Activated T-cell treated with anti-CD3 and anti-CD28 coated beads, Interleukin-2, amount 50 U/mL, for 72 hours (primary cell): Measurements from ENCODE around the gene TMEM269. TPM values are rescaled to one million over a fixed set of nuclear protein-coding genes. Genes with fewer than 3 reads are reported as not detected.
"Not testable (repeated sequence)": the region's sequence is repeated elsewhere in the genome, so short reads cannot be mapped to it uniquely, and the experiment has no call there.

ENCODE experiments used
- ATAC-seq, 2 donors: fragments of 150-1000 bp; cut with Tn5 transposase; replicated peaks in 1 of 2; 2 replicates each; pipeline ENCODE4 v1.10.0; 2021; ENCODE audit warnings: moderate library complexity in 2 of 2, mild to moderate bottlenecking in 1 of 2
- DNase-seq, 2 donors: peaks; one replicate each; pipeline ENCODE4 v3.0.0; 2021 to 2022; ENCODE audit warnings: mixed read lengths in 1 of 2
- H3K27ac Mint-ChIP-seq: one replicate; pipeline ENCODE4 v1.8.0; 2022; ENCODE audit warnings: mild to moderate bottlenecking, moderate library complexity, mixed read lengths
- H3K27me3 Mint-ChIP-seq: one replicate; pipeline ENCODE4 v1.8.0; 2022; ENCODE audit warnings: low read depth, mixed read lengths
- H3K36me3 Mint-ChIP-seq, 2 donors: one replicate each; pipeline ENCODE4 v1.8.0; 2022; ENCODE audit warnings: mixed read lengths in 2 of 2, mild to moderate bottlenecking in 1 of 2; ENCODE audit not compliant: insufficient read depth in 2 of 2
- H3K4me1 Mint-ChIP-seq: one replicate; pipeline ENCODE4 v1.8.0; 2022; ENCODE audit warnings: low read depth, mixed read lengths
- H3K4me3 Mint-ChIP-seq, 2 donors: one replicate each; pipeline ENCODE4 v1.8.0; 2022; ENCODE audit warnings: mild to moderate bottlenecking in 2 of 2, mixed read lengths in 2 of 2, moderate library complexity in 2 of 2
- H3K9me3 Mint-ChIP-seq, 2 donors: one replicate each; pipeline ENCODE4 v1.8.0; 2022; ENCODE audit warnings: mixed read lengths in 2 of 2
- total RNA-seq, 2 donors: library from RNA; stranded (reverse); gene quantifications; one replicate each; pipeline ENCODE4 v1.2.3, GENCODE V29; 2022

Gene TMEM269
- total RNA-seq, 2 donors from 2014 or later: 0.81 to 1.9 TPM

DNA sequence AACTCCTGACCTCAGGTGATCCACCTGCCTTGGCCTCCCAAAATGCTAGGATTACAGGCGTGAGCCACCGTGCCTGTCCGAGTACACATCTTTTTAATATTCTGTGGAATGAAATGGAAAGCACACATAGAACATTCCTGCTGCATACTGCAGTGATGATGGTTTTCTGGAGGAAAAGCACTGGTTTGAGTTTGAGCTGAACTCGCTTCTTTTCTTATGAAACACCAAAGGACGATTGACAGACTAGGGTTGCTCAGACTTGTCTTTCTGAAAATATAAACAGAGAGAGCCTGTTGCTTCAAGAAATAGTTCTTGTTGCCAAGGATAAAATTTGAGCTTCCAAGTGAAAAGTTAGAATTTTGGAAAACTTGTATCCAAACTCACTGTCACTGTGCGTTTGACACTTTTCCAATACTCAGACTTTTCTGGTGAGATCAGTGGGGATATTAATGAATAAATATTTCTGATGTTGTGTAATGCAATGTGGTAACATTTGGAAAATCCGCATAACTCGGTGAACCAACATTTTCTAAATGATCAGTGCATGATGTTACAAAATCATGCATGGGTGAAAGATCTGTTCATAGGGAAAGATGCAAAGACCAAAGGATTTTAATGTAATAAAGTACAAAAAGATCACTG is 17.2 kb downstream of the TMEM269 start:
- Mint-ChIP-seq H3K27me3 (no peaks in the 10 kb centered on the region), H3K36me3 (peaks cover 0 to 2% of the 10 kb centered on the region in 2 donors), H3K4me3 (no peak overlapping the region), H3K4me1 (no peaks in the 10 kb centered on the region), H3K9me3 (peaks cover 0 to 1% of the 10 kb centered on the region in 2 donors), H3K27ac (no peak overlapping the region)
- DNase-seq (no peak), ATAC-seq (no peak)

DNA sequence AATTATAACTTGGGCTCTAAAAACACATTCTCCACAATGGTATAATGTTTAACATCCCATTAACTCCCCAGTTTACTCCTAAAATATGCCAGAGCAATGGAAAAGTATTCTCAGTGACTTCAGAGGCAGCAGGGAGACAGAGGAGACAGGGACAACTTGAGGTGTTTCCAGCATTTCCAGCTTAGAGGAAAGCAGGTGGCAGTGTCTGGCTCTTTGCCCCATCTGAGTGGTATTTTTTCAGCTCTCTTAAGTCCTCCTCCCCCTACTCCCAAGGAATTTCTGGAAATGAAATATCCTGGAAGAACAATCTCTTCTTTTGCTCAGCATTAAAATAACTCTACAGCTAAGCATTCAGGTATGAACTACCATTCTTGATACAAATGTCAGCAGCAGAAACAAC is 21.4 kb downstream of the TMEM269 start:
- Mint-ChIP-seq H3K36me3 (peaks cover 0 to 2% of the 10 kb centered on the region in 2 donors), H3K4me3 (no peak overlapping the region), H3K9me3 (peaks cover 0 to 1% of the 10 kb centered on the region in 2 donors), H3K27me3 (no peaks in the 10 kb centered on the region), H3K4me1 (no peaks in the 10 kb centered on the region), H3K27ac (peak overlapping the region; percentile 40)
- DNase-seq: no peak
- no peak for ATAC-seq

DNA sequence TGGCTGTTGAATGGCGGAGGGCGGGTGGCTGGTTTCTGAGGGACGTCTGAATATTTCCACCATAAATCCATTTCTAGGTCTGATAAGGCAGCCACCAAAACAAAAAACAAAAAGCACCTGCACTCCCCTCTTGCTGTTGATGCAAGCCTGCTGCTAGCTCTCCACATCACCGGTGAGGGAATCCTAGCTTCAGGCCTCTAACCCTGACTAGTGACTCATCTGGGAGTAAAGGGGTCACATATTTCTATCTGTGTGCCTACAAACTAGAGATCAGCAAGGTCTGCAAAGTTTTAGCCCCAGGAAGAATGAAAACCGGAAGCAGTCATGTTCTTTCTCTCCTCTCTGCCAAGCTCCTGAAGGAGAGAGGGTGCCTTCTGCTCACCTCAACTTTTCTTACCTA is 21.8 kb downstream of the TMEM269 start:
- Mint-ChIP-seq H3K9me3 (peaks cover 0 to 1% of the 10 kb centered on the region in 2 donors), H3K4me3 (no peak overlapping the region), H3K27me3 (no peaks in the 10 kb centered on the region), H3K27ac (peak overlapping the region; percentile 33), H3K4me1 (no peaks in the 10 kb centered on the region), H3K36me3 (peaks cover 0 to 2% of the 10 kb centered on the region in 2 donors)
- ATAC-seq: no peak
- DNase-seq: no peak

DNA sequence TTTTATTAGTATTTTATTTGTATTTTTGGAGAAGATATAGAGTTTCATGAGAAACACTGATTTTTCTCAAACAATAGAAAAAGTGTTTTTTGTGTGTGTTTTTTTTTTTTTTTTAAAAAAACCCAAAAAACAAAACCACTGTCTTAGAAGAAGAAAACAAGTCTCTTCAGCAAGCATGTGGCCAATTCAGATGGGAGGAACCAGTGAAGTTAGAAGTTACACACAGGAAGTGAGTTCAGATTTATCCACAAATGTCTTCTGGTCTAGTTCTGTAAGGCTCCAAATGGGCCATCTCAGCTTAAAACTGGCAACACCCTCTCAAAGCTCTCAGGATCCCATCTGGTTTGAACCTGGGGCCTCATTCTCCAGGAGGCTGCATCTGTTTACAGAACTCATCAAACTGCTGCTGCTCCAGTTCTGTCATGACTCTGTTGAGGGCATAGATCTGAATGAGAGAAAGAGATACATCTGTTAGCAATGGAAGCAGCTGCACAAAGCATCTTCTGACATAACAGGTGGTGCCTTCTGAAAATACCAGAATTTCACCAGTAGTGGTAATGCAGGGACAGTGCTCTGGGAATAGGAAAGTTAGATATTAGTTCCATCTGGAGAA is 22.4 kb downstream of the TMEM269 start:
- no peaks in the 10 kb centered on the region for H3K4me1 Mint-ChIP-seq
- ATAC-seq (no peak), DNase-seq (no peak)
- H3K27ac Mint-ChIP-seq: peak overlapping the region; percentile 33
- no peaks in the 10 kb centered on the region for H3K27me3 Mint-ChIP-seq
- H3K4me3 Mint-ChIP-seq: no peak overlapping the region
- H3K36me3 Mint-ChIP-seq: peaks cover 0 to 2% of the 10 kb centered on the region in 2 donors
- peaks cover 0 to 1% of the 10 kb centered on the region in 2 donors for H3K9me3 Mint-ChIP-seq

DNA sequence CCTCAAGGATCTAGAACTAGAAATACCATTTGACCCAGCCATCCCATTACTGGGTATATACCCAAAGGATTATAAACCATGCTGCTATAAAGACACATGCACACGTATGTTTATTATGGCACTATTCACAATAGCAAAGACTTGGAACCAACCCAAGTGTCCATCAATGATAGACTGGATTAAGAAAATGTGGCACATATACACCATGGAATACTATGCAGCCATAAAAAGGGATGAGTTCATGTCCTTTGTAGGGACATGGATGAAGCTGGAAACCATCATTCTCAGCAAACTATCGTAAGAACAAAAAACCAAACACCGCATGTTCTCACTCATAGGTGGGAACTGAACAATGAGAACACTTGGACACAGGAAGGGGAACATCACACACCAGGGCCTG is 30.0 kb downstream of the TMEM269 start:
- not testable (repeated sequence) for DNase-seq, H3K36me3 Mint-ChIP-seq, H3K9me3 Mint-ChIP-seq, ATAC-seq, H3K27ac Mint-ChIP-seq, H3K27me3 Mint-ChIP-seq
- H3K4me3 Mint-ChIP-seq: peak overlapping the region in 1 of 2 donors; percentile 29
- peaks cover 22% of the 10 kb centered on the region for H3K4me1 Mint-ChIP-seq

DNA sequence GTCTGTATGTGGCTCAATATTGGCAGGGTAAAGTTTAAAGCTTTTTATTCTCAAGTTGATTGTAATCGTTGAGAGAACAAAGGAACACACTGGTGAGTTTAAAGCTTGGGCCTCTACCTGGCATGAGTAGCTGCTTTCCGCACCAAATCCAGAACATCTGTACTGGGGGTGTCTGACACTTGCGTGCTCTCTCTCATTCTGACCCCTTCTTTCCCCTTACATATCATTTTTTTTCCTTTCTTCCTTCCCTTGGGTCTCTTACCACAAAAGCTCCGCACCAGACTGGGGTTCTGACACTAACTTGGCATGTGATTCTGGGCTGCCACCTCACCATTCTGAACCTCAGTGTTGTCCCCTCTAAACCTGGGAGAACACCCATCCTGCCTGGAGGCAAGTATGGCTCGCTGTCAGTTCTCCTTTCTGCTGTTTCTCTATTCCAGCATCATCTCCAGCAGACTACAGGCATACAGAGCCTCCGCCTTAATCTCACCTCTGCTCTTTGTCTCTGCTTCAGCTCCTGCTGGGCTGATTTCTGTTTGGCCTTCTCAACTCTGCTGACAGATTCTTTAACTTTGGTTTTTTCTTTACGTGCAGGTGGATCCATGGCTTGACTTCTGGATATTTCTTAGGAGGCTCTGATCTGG is 31.3 kb downstream of the TMEM269 start:
- H3K4me1 Mint-ChIP-seq: peaks cover 22% of the 10 kb centered on the region
- peak overlapping the region; percentile 83 for H3K27ac Mint-ChIP-seq
- H3K9me3 Mint-ChIP-seq: no peaks in the 10 kb centered on the region
- DNase-seq: peak; percentile 7 to 12
- peaks cover 1 to 2% of the 10 kb centered on the region in 2 donors for H3K36me3 Mint-ChIP-seq
- ATAC-seq: no peak
- H3K4me3 Mint-ChIP-seq: peak overlapping the region; percentile 83 to 92
- H3K27me3 Mint-ChIP-seq: no peaks in the 10 kb centered on the region

DNA sequence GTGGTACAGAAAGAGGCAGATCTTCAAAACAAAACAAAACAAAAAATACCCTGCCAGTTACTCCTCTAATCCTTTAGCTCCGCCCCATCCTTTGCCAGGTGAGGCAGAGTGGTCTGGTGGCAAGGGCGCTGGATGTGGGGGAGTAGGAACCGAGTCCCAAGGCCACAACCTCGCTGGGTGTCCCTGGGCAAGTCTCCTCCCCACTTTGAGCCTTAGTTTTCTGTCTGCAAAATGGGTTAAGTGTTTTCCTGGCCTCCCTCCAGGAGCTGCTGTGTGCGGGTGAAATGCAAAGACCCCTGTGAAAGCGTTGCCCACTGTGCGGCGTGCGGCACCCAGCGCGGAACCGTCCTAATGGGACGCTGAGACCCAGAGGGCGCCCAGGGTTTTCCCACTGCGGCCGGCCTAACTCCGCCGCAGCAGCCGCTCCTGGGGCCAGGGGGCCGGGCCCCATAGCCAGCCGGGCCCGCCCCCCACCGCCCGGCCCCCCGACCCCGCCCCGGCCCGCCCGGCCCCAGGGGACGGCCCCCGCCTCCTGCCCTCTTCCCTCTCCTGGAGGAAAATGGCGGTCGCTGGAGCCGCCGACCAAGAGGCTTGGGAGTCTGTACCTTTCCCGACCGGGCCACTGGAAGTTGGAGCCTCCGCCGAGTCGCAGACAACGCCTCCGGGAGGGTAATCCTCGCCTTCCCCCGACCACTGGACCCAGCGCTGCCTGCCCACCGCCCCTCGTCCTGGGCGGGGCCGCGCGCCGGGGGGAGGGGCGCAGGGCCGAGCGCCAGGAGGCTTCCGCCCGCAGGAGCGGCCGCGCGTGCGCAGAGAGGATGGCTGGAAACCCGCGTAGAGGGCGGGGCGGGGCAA is 32.0 kb downstream of the TMEM269 start, which contains the start of the genes ERMAP and SVBP:
ERMAP (plus strand) TSS at position 538 of the 855 bp plus-strand sequence. CDS start 13,327 bp downstream, outside the sequence.
SVBP (minus strand) TSS at position 813 of the 855 bp plus-strand sequence. CDS start 853 bp downstream, outside the sequence.
- Mint-ChIP-seq H3K27me3 (no peaks in the 10 kb centered on the region), H3K4me1 (peaks cover 22% of the 10 kb centered on the region), H3K36me3 (peaks cover 1 to 2% of the 10 kb centered on the region in 2 donors), H3K9me3 (no peaks in the 10 kb centered on the region), H3K4me3 (peak within 1 kb of the TSS; percentile 83 to 92), H3K27ac (peak within 1 kb of the TSS; percentile 83)
- DNase-seq (peak; percentile 94 to 96), ATAC-seq (peak; percentile 92 to 93)

DNA sequence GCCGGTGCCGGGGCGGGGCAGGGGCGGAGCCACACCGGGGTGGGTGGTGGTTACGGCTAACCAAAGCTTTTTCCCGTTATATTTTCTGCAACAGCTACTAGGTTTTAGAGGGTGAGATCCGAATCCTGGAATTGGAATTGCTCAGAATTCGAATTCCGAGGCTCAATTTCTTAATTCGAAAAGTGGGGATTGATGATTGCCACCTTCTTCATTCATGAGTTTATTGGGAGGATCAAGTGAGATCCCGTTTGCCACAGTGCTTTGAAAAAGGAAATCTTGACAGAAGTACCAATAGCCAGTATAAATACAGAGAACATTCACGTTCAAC is 32.6 kb downstream of the TMEM269 start:
- no peak for ATAC-seq

DNA sequence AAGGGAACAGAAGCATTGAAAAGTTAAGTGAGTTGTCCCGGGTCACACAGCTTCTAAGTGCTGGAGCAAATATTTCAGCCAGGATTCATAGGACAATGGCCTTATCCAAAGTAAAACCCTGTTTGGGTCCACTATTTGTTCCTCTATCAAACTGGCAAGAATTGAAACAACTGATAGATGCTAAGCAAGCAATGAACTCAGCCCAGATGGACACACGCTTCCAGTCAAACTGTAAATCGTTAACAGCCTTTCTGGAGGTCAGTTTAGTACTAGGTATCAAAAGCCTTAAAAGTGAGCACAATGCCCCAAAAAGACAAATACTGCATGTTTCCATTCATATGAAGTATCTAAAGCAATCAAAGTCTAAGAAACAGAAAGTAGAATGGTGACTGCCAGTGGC is 33.2 kb downstream of the TMEM269 start:
- no peaks in the 10 kb centered on the region for H3K9me3 Mint-ChIP-seq
- H3K36me3 Mint-ChIP-seq: peaks cover under 1 to 2% of the 10 kb centered on the region in 2 donors
- peak overlapping the region in 1 of 2 donors; percentile 92 for H3K4me3 Mint-ChIP-seq
- DNase-seq (no peak), ATAC-seq (no peak)
- no peak overlapping the region for H3K27ac Mint-ChIP-seq
- peaks cover 29% of the 10 kb centered on the region for H3K4me1 Mint-ChIP-seq
- no peaks in the 10 kb centered on the region for H3K27me3 Mint-ChIP-seq

More for the DNA sequence above, 32.6 kb downstream of the TMEM269 start:
- Mint-ChIP-seq H3K4me1 (peaks cover 23% of the 10 kb centered on the region), H3K27me3 (no peaks in the 10 kb centered on the region), H3K27ac (peak overlapping the region; percentile 44), H3K9me3 (no peaks in the 10 kb centered on the region), H3K36me3 (peaks cover 1 to 2% of the 10 kb centered on the region in 2 donors), H3K4me3 (peak overlapping the region; percentile 83 to 92)
- no peak for DNase-seq

DNA sequence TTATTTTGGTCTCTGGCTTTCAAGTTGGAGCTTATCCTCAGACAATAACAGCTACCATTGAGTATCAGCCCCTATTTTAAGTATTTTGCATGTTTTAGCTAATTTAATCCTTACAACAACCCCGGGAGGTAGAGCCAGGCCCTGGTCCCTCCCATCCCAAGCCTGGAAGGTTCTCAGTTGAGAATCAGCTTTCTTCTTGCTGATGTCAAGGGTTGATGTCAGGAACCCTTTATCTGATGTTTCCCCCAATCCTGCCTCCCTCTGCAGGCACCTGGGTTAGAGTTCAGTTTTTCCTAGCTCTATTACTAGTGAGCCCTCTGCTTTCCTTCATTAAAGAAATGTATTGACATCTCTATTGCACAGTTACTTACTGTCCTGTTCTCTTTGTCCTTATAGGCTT is 36.0 kb downstream of the TMEM269 start:
- no peak for ATAC-seq
- DNase-seq: no peak
- Mint-ChIP-seq H3K9me3 (no peaks in the 10 kb centered on the region), H3K36me3 (no peaks in the 10 kb centered on the region), H3K27ac (no peak overlapping the region), H3K4me1 (peaks cover 30% of the 10 kb centered on the region), H3K4me3 (no peak overlapping the region), H3K27me3 (no peaks in the 10 kb centered on the region)

DNA sequence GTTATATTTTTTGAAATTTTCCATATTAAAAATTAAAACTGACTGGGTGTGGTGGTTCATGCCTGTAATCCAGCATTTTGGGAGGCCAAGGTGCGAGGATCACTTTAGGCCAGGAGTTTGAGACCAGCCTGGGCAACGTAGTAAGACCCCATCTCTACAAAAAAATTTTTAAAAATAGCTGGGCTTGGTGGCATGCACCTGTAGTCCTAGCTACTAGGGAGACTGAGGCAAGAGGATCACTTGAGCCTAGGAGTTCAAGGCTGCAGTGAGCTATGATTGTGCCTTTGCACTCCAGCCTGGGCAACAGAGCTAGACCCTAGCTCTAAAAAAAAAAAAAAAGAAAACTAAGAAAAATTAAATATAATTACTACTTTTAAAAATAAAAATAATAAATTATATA is 36.9 kb downstream of the TMEM269 start:
- Mint-ChIP-seq H3K36me3 (no peaks in the 10 kb centered on the region), H3K4me3 (no peak overlapping the region), H3K27me3 (no peaks in the 10 kb centered on the region), H3K4me1 (peaks cover 21% of the 10 kb centered on the region), H3K27ac (no peak overlapping the region), H3K9me3 (no peaks in the 10 kb centered on the region)
- ATAC-seq (no peak), DNase-seq (no peak)

DNA sequence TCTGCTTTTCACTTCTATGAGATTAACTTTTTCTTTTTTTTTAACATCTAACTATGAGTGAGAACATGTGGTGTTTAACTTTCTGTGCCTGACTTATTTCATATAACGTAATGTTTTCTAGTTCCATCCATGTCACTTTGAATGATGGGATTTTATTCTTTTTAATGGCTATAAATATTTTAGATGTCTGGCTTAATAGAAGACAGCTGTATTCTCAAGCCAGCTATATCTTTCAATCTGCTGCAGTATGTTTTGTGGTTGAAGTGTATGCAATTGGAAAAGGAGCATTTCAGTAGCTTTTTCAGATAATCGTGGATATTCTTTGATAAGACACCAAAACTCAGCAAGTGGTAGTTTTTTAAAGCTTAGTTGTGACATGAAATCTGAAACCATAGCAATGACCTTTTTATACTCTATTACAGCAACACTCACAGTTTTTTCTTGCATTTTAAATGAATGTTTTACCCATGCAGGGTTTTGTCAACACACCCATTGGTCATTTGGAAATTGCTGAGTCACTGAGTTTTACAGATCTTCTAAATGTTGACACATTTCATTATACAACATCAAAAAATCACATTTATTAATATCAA is 38.1 kb downstream of the TMEM269 start:
- peaks cover 13% of the 10 kb centered on the region for H3K4me1 Mint-ChIP-seq
- no peak overlapping the region for H3K27ac Mint-ChIP-seq
- H3K27me3 Mint-ChIP-seq: no peaks in the 10 kb centered on the region
- ATAC-seq (no peak), DNase-seq (no peak)
- no peaks in the 10 kb centered on the region for H3K36me3 Mint-ChIP-seq
- no peaks in the 10 kb centered on the region for H3K9me3 Mint-ChIP-seq
- no peak overlapping the region for H3K4me3 Mint-ChIP-seq
